Large intestine (tissue), 3 donors: ENCODE data around the gene TOM1L1. TPM values are rescaled to one million over a fixed set of nuclear protein-coding genes. Genes with fewer than 3 reads are reported as not detected.

Experiments used
- DNase-seq, 2 donors: peaks; one replicate each; pipeline versions ENCODE4 v3.0.0 to v3.0.0-alpha.2; 2013
- H3K27ac ChIP-seq: one replicate; pipeline ENCODE4 v1.5.1; 2013; ENCODE audit warnings: low read length
- H3K27me3 ChIP-seq: 2 replicates; pipeline ENCODE4 v1.6.1; 2013; ENCODE audit warnings: low read length; ENCODE audit not compliant: control insufficient read depth, insufficient read depth
- H3K36me3 ChIP-seq: 2 replicates; pipeline ENCODE4 v1.6.1; 2013; ENCODE audit warnings: low read length; ENCODE audit not compliant: control insufficient read depth, insufficient read depth
- H3K4me1 ChIP-seq: one replicate; pipeline ENCODE4 v1.6.1; 2013; ENCODE audit warnings: low read length; ENCODE audit not compliant: control insufficient read depth, insufficient read depth
- H3K4me3 ChIP-seq: one replicate; pipeline ENCODE4 v1.5.1; 2013; ENCODE audit warnings: low read length
- H3K9me3 ChIP-seq: one replicate; pipeline ENCODE4 v1.6.1; 2013; ENCODE audit warnings: mild to moderate bottlenecking, low read depth, low read length, moderate library complexity; ENCODE audit not compliant: control insufficient read depth
- WGBS: methylation state at CpG from one replicate; pipeline ENCODE4 v1.1.5; 2013; ENCODE audit warnings: low lambda C conversion rate; ENCODE audit not compliant: insufficient coverage; 5-methylcytosine and 5-hydroxymethylcytosine counted together
- polyA plus RNA-seq: library from polyadenylated mRNA; unstranded; fragments of 120-200 nt; gene quantifications from one replicate; pipeline ENCODE4 v1.2.1, GENCODE V29; 2013

Gene TOM1L1
- polyA plus RNA-seq, 1 donor = 107 TPM

GRCh38 chr17:54968262-54968987, 67.8 kb downstream of the TOM1L1 start, which contains the start of the genes COX11 and STXBP4:
Gene COX11 (minus strand): TSS chr17:54968654. CDS start chr17:54968646, 8 bp downstream.
Gene STXBP4 (plus strand): TSS chr17:54968765. CDS start chr17:54986220, 17,455 bp downstream.
- Histone ChIP-seq H3K27ac (peak within 1 kb of the TSS; percentile 78), H3K9me3 (no peaks in the 10 kb centered on the region), H3K36me3 (peaks cover 13% of the 10 kb centered on the region), H3K4me1 (peaks cover 12% of the 10 kb centered on the region), H3K27me3 (no peaks in the 10 kb centered on the region), H3K4me3 (peak within 1 kb of the TSS; percentile 96)
- no CpG with 5 or more reads among the region's 57 CpGs for WGBS
- DNase-seq = peak; percentile 98 to 99

GRCh38 chr17:54968988-54969332, 68.3 kb downstream of the TOM1L1 start:
- Histone ChIP-seq H3K4me3 (peak overlapping the region; percentile 96), H3K4me1 (peaks cover 12% of the 10 kb centered on the region), H3K27me3 (no peaks in the 10 kb centered on the region), H3K36me3 (peaks cover 10% of the 10 kb centered on the region), H3K9me3 (no peaks in the 10 kb centered on the region), H3K27ac (peak overlapping the region; percentile 78)
- DNase-seq = no peak
- WGBS = no CpG with 5 or more reads among the region's 13 CpGs

GRCh38 chr17:54969658-54970572, 69.3 kb downstream of the TOM1L1 start:
- Histone ChIP-seq H3K4me3 (peak overlapping the region; percentile 96), H3K4me1 (peaks cover 12% of the 10 kb centered on the region)

GRCh38 chr17:54971147-54971546, 70.5 kb downstream of the TOM1L1 start:
- Histone ChIP-seq H3K27me3 (no peaks in the 10 kb centered on the region), H3K36me3 (peaks cover 2% of the 10 kb centered on the region), H3K9me3 (no peaks in the 10 kb centered on the region), H3K4me1 (peaks cover 12% of the 10 kb centered on the region), H3K27ac (peak overlapping the region; percentile 32), H3K4me3 (no peak overlapping the region)
- peak in 1 of 2 donors; percentile 38 for DNase-seq

More at GRCh38 chr17:54969658-54970572, 69.3 kb downstream of the TOM1L1 start:
- 19% methylated on average over 2 of the region's 7 CpGs for WGBS
- Histone ChIP-seq H3K36me3 (peaks cover 3% of the 10 kb centered on the region), H3K9me3 (no peaks in the 10 kb centered on the region), H3K27ac (peak overlapping the region; percentile 78), H3K27me3 (no peaks in the 10 kb centered on the region)
- DNase-seq = peak in 1 of 2 donors; percentile 25

- Histone ChIP-seq H3K27ac (no peak overlapping the region), H3K4me1 (peaks cover 12% of the 10 kb centered on the region), H3K27me3 (no peaks in the 10 kb centered on the region), H3K36me3 (no peaks in the 10 kb centered on the region), H3K4me3 (no peak overlapping the region), H3K9me3 (no peaks in the 10 kb centered on the region)
- no peak for DNase-seq
- WGBS = no CpG with 5 or more reads among the region's 3 CpGs
These were observed 71.2 kb downstream of the TOM1L1 start for GRCh38 chr17:54971901-54972300.

- H3K27me3 ChIP-seq = no peaks in the 10 kb centered on the region
- WGBS = 100% methylated on average over 2 of the region's 3 CpGs
- no peak for DNase-seq
These were observed 71.9 kb downstream of the TOM1L1 start for GRCh38 chr17:54972406-54973138.

DNA sequence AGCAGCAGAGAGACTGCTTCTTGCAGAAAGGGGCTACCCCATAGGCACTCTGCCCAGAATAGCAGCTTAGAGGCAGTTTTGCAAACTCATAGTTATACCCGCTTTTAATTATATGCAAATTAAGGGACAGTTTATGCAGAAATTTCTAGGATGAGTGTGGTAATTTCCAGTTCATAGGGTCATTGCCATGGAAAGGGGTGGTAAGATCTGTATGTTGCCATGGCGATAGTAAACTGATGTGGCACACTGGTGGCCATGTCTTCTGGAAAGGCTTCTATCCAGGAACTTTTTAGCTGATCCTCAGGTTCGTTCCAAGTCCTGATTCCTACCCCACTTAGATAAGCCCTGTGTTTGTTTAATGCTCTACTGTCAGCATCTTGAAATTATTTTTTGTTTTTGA, 74.1 kb downstream of the TOM1L1 start:
- DNase-seq = no peak
- H3K4me1 ChIP-seq = peaks cover 8% of the 10 kb centered on the region
- no peak overlapping the region for H3K4me3 ChIP-seq
- no peak overlapping the region for H3K27ac ChIP-seq
- WGBS = no CpG with 5 or more reads among the region's 3 CpGs
- no peaks in the 10 kb centered on the region for H3K9me3 ChIP-seq
- no peaks in the 10 kb centered on the region for H3K27me3 ChIP-seq
- H3K36me3 ChIP-seq = no peaks in the 10 kb centered on the region

More at GRCh38 chr17:54972406-54973138, 71.9 kb downstream of the TOM1L1 start:
- no peak overlapping the region for H3K27ac ChIP-seq
- H3K36me3 ChIP-seq = no peaks in the 10 kb centered on the region
- H3K4me3 ChIP-seq = no peak overlapping the region
- H3K4me1 ChIP-seq = peaks cover 12% of the 10 kb centered on the region
- H3K9me3 ChIP-seq = no peaks in the 10 kb centered on the region

DNA sequence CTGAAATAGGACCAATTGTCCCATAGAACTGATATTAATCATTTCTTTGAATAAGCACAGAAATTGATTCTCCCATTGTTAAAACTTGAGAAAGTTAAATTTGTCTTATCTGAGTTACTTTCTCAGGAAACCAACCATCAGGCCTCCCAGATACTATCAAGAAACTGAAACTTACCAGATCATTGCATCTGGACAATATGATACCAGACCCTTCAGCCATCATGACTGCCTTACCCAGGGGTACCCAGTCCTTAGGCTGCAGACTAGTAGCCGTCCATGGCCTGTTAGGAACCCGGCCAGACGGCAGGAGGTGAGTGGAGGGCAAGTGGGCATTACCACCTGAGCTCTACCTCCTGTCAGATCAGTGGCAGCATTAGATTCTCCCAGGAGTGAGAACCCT, 75.7 kb downstream of the TOM1L1 start:
- H3K36me3 ChIP-seq = no peaks in the 10 kb centered on the region
- WGBS = no CpG with 5 or more reads among the region's 3 CpGs
- DNase-seq = no peak

GRCh38 chr17:54977744-54978143, 77.1 kb downstream of the TOM1L1 start:
- 100% methylated on average over 1 of the region's 2 CpGs for WGBS

More for the DNA sequence above, 75.7 kb downstream of the TOM1L1 start:
- no peak overlapping the region for H3K27ac ChIP-seq
- no peak overlapping the region for H3K4me3 ChIP-seq
- peaks cover 2% of the 10 kb centered on the region for H3K9me3 ChIP-seq
- peaks cover 1% of the 10 kb centered on the region for H3K4me1 ChIP-seq
- H3K27me3 ChIP-seq = no peaks in the 10 kb centered on the region

GRCh38 chr17:54979657-54980056, 79.0 kb downstream of the TOM1L1 start:
- no peaks in the 10 kb centered on the region for H3K4me1 ChIP-seq
- DNase-seq = no peak
- no peaks in the 10 kb centered on the region for H3K36me3 ChIP-seq
- H3K27me3 ChIP-seq = no peaks in the 10 kb centered on the region
- no peak overlapping the region for H3K27ac ChIP-seq
- peaks cover 2% of the 10 kb centered on the region for H3K9me3 ChIP-seq
- H3K4me3 ChIP-seq = no peak overlapping the region

More at GRCh38 chr17:54977744-54978143, 77.1 kb downstream of the TOM1L1 start:
- Histone ChIP-seq H3K36me3 (no peaks in the 10 kb centered on the region), H3K9me3 (peaks cover 2% of the 10 kb centered on the region), H3K27me3 (no peaks in the 10 kb centered on the region), H3K4me1 (no peaks in the 10 kb centered on the region), H3K4me3 (no peak overlapping the region), H3K27ac (no peak overlapping the region)
- no peak for DNase-seq
